ENCODE results near the gene ENDOV.

Gene ENDOV

DNA sequence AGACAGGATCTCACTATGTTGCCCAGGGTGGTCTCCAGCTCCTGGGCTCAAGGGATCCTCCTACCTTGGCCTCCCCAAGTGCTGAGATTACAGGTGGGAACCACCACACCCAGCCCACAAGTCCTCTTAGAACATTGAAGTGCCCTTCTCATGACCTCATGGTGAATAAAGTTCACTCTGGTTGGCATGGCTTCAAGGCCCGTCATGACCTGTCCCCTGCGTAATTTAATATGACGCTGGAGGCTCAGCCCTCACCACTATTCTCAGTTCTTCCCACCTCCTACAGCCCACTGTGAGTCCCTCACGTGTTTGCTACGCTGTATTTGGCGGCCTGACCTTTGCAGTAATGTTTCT, 1.9 kb downstream of the ENDOV start:
- no peak for DNase-seq

DNA sequence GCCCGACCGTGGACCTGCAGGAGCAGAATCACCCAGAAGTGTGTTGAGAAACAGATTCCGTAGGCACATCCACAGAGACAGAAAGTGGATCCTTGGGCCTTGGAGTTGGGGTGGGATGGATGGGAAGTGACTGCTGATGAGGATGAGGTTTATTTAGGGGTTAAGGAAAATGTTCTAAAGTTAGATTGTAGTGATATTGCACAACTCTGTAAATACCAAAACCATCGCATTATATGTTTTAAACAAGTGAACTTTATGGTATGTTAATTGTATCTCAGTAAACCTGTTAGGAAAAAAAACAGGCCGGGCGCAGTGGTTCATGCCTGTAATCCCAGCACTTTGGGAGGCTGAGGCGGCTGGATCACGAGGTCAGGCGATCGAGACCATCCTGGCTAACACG, 3.6 kb downstream of the ENDOV start:
- no peak for DNase-seq

DNA sequence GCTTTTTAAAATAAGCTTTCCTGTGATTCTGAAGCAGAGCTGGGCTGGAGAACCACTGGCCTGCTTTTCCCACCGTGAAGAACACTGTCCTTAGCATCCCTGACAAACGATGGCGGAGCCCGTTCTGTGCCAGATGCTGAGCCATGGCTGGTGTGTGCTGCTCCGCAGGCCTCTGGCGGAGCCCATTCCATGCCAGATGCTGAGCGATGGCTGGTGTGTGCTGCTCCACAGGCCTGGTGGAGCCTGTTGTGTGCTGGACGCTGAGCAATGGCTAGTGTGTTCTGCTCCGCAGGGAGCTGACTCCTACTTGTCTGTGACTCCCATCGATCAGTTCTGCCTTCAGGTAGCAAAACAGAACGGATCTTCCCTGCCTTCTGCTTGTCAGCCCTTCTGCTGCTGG, 4.3 kb downstream of the ENDOV start:
- DNase-seq, result no peak

DNA sequence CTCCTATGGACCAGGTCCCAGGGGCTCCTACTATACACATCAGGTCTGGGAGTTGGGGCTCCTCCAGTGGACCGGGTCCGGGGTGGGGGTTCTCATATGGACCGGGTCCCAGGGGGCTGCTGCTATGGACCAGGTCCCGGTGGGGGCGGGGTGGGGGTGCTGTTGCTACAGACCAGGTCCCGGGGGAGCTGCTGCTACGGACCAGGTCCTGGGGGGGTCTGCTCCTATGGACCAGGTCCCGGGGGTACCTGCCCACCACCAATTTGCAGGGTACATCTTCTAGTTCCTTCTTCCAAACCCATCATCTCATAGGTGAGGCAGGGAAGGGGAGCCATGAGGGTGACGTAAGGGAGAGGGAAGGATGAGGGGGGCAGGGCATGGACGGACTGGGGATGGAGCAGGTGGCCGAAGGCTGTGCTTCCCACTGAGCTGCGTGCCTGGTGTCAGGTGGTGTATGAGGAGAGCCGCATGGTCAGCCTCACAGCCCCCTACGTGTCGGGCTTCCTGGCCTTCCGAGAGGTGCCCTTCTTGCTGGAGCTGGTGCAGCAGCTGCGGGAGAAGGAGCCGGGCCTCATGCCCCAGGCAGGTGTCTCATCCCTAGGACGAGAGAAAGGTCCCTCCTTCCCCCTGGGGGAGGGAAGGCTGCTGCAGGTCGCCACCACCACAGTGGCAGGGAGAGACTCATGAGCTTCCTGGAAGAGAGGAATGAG, 6.6 kb downstream of the ENDOV start:
- no peak for DNase-seq

DNA sequence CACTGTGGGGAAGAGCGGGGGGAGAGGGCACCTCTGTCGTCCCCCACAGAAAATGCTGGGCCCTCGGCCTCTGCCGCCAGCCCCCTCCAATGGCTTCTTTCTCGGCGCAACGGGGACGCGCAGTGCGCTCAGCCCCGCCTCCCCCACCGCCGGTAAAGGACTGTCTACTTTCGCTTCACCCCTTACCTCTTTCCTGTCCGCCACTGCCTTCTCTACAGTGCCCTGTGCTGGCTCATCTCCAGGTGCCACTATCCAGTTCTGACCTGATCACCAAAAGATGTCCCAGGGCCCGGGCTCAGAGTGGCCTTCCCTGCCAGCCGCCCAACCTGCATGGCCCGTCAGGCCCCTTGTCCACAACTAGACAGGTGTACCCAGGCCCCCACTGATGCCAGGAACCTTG, 7.3 kb downstream of the ENDOV start:
- DNase-seq, result no peak

DNA sequence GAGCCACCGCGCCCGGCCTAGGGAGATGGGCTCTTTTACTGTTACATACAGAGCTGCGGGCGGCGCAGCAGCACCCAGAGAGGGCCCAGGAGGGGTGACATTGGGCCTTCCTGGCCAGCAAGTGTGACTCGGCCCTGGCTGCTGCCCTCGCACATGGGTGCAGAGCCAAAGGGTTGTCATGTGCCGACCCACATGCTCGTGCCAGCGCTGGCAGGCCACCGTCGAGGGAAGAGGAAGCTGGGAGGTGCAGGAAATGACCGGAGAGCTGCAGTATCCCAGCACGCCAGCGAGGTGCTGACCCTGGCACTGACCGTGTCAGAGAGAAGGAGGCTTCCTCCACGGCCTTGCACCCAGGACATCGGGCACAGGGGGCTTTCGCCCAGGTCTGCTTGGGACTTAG, 8.0 kb downstream of the ENDOV start:
- no peak for DNase-seq

DNA sequence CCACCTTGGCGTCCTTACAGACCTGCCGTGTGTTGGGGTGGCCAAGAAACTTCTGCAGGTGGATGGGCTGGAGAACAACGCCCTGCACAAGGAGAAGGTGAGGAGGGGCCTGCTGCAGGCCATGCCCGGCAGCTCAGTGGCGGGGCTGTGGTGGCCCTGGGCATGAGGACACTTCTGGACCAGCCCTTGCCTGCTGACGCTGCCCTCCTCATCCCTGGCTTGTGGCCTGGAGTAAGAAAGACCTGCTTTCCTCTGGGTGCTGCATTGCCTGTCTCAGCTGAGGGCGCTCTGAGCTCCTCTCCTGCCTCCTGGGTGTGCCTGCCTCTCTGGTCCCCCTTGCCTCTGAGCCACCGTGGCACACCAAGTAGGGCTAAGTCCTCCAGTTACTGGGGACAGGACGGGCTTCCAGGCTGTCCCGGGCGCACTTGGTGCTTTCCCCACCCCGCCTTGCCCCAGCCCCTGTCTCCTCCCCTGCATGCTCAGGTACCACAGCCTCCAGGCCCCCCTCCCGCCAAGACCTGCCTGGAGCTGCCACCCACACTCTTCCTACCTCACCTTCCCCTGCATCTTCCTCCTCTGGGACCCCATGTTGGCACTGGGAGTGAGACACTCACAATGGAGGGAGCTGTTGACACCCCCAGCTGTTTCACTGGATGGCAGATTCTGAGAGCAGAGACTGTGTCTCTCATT, 8.7 kb downstream of the ENDOV start:
- no peak for DNase-seq

DNA sequence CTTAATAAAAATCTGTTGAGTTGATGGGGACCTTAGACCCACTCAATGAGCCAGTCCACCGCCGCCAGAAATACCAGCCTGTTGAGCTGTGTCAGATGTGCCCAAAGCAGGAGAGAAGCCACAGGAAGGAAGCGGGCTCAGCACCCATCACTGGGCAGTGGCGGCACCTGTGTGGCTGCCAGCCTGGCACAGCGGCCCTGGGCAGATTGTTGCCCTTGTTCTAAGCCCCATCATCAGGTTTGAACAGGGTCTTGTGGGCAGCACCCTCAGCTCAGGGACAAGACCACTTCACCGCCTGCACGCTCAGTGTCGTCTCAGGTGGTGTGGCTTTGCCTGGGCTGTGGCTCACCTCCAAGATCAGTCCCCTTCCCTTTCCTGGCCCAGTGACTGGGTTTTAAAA, 9.3 kb downstream of the ENDOV start:
- no peak for DNase-seq

DNA sequence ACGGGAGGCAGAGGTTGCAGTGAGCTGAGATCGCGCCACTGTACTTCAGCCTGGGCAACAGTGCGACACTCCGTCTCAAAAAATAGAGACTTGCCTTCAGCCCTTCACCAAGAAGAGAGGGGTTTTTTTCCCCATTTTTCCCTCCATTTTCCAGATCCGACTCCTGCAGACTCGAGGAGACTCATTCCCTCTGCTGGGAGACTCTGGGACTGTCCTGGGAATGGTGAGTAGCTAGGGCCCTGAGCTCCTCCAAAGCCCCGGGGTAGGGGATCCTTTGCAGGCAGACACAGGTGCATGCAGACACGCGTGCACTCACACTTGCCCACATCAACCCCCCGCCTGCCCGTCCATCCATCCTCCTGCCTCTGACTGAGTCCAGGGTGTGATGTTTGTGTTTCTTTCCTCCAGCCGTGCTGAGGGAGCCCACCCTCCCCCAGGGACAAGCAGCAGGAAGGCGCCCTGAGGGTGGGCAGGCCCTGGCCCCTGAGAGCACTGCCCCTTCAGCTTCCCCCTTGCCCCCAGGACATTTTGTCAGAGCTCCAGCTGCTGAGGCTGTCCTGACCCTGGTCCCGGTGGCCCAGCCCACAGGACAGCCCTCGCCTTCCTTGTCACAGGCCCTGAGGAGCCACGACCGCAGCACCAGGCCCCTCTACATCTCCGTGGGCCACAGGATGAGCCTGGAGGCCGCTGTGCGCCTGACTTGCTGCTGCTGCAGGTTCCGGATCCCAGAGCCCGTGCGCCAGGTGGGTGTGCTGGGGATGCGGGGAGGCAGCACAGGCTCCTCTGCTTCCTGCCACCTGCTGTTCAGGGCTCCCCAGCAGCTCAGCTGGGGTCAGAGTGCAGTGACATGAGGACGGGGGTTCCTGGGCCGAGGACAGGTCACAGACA, 10.2 kb downstream of the ENDOV start:
- DNase-seq, result no peak

DNA sequence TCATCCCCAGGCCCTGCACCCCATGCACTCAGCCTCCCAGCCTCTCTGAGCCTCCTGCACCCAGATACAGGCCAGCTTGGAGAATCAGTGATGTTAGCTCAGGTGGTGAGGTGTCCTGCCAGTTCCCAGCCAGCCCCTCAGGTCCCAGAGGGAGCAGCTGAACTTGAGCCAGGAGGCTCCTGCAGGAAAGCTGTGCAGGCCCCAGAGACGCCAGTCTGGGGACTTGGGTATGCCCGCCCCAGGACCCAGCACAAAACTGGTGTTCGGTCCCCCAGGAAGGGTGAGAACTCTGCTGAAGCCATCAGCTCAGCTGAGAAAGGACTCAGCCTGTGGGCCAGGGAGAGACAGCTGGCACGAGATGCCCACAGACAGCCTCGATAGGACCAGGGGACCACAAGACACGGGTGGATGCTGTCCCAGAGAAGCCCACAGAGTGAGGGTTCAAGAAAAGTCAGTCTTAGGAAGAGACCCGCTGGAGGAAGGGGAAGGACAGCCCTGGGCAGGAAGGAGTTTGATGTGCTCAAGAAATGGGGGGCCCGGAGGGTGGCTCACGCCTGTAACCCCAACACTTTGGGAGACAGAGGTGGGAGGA, 11.0 kb downstream of the ENDOV start:
- no peak for DNase-seq

DNA sequence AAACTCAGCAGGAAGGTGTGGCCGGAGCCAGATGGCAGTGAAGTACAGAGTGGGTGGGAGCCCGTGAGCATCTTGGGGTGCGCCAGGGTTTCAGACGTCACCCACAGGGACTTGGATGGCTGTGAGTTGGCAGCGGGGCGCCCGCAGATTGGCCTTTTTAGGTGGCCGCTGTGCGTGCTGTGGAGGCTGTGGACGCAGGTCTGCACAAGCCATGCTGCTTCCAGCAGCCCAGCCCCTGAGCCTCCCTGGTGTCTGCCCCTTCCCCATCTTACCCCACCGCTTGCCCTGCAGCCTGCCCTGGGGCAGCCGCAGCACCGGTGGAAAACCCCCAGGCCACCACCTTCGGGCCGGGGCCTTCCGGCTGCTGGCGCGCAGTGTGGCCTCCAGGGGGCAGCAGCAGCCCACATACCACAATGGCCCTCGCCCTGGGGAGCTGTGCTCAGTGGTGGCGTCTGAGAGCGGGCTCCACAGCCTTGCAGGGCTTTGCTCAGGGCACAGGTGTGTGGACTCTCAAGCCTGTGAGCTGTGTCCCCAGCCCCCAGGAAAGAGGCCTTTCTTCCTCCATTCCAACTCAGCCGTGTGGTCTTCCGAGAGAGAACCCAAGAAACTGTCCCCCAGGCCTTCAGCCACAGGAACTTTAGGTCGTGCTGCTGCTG, 11.8 kb downstream of the ENDOV start:
- peak; percentile 81 for DNase-seq

DNA sequence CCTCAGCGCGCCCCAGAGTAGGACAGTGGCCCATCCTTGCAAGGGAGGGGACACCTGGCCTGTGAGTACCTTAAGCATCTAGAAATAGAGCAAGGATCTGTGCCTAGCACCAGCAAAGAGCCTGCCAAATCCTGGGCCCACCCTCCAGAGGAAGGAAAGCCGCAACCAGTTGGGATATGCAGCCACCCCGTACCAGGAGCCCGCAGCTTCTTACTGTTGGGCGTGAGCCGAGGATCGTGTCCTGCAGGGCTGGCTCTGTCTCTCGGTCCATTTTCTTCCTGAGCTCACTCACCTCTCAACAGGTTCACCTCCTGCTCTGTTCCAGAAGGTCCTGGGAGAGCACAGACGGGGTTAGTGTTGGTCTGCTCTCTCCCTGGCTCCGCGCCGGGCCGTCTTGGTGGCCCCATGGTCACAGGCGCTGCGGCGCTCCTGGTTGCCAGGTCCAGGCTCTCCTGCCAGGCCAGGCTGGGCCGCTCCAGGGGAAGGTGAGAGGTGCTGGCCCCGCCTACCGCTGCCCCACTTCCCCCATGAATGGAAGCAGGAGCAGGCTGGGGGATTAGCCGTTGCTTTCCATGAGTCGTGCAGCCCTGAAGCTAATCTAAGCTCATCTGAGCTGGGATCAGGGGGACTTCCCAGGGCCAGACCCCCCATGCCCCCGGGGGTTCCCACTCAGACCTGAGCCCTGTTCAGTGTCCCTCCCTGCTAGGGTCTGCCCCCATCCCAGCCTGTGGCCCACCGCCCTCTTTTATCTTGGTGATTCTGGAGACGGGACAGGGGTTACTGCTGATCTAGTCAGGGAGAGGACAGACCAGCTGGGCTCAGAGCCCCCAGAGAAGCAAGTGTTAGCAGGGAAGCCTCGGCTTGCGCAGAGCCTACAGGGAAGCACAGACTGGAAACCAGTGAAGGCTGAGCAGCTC, 12.7 kb downstream of the ENDOV start:
- DNase-seq, result no peak

DNA sequence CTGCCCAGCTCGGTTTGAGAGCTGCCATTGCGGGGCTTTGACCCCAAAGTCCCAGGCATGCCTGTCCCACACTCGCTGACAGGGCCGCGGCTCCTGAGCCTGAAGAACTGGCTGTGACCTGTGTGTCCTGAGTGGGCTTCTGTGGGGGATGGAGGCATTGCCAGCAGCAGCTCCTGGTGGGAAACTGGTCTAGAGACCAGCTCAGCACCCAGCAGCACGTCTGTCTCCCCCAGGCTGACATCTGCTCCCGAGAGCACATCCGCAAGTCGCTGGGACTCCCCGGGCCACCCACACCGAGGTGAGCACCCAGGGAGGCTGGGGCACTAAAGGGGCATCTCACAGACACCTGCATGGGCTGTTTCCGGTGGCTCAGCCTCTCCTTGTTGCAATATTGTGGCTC, 13.4 kb downstream of the ENDOV start:
- no peak for DNase-seq

DNA sequence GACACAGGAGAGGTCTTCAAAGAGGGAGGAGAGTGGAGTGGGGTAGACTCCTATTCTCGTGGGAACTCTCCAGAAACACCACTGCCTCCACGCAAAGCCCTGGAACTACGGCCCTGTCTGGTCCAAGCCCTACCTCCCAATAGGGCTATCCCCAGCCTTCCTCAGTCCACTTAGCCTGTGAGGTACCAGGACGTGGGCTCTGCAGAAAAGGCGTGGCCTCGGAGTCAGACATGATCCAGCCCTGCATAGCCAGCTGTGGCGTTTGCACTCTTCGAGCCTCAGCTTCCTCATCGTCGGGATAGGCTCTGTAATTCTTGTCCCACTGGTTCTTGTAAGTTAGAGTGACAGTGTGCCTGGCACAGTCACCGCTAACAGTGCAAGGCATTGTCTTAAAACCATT, 13.8 kb downstream of the ENDOV start:
- DNase-seq, result no peak

DNA sequence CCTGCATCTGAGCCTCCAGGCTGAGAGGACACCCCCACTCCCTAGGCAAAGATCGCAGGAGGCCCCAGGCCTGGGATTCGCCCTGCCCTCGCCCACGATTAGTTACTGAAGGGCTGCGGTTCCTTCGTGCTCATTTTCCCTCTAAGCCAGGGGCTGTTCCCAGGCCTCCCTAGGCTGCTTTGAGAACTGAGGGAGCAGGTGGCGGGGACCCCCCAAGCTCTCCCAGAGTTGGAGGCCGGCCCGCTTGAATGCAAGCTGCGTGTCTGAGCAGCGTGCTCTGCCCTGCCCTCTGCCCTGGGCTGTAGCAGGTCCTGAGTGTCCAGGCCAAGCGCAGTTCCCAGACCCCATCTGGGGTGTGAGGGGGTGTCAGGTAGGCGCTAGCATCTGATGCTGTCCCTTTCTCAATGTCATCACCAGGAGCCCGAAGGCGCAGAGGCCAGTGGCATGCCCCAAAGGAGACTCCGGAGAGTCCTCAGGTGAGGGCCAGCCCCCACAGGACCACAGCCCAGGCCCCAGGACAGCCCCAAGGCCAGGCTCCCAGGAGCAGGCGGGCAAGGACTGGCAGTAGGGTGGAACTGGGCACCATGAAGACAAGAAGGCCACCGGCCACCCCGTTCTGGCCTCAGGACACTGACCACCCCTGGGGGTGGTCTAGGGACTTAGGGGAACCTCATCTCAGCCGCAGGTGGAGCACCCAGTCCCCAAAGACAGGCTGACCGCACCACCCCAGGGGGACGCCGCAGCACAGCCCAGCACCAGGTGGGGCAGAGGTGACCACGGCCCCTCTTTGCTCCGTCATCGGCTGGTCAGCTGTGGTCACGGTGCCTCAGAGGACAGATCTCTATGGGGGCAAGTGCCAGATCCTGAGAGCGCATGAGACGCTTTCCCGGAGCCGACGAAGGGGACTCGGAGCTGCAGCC, 14.6 kb downstream of the ENDOV start:
- DNase-seq, result no peak

DNA sequence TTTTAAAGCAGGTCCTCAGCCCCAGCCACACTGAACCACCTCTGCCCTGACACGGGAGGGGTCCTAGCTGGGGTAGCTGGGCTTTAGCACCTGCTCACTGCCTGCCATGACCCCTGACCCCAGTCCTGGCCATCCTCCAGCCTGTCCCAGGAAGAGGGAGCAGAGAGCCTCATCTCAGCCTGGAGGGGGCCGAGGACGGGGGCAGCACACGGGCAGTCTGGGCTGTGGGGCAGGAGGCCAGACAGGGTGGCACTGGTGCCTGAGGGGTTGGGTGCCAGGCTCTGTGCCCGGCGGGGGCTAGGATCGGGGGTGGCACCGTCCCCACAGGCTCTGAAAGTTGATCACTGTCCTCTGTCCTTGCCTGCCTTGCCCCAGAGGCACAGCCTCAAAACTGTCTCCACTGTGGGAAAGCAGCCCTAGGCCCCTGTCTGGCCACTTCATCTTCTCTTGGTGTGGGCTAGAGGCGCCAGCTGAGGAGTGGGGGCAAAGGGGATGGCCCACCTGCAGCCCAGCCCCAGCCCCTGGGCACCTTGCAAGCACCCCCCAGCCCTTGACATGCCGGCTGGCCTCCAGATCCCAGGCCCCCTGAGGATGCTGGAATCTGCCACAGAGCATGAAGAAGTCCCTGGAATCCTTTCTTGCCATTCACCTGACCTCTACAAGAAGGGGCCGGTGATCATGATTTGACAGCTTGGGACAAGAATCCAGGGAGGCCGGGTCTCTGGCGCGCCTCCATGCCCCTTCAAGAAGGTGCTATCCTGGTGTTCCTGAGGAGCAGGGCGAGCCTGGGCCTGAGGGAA, 15.7 kb downstream of the ENDOV start:
- no peak for DNase-seq

DNA sequence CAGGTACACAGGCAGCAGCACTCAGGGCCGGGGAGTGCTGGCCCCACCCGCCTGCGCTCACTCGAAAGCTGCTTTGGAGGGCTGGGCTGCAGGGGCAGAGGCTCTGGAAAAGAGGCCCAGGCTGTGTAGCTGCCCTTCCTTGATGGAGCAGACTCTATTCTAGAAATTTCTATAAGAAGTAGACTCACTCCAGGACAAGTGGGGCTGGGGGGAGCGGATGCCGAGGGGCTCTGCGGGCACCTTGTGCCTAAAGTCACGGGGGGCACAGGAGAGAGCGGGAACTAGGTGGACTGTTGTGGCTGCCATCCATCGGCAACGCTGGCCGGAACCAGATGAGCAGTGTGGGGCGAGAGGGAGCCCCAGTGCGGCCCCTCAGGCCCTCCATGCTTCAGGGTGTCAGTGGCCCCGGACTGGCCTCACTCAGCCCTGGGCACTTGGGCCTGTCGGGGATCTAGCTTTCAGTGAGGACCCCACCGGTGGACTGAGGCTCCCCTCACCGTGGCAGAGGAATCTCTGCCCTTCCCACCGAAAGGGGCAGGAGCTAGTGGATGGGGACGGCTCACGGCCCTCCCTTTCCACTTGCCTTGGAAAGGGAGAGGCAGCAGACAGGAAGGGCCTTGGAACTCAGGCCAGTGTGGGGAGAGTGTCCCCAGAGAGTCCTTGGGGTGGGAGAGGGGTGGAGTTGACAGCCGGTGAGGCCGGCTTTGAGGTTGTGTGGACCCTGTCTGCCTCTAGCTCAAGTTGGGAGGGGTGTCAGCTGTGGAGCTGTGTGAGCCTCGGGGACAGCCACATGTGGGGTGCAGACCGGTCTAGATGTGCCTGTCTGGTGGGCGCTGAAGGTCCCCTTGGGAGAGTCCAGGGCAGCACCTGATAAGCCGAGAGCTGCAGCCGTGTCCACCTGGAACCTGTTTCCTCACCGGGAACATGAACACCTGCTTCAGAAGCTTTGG, 16.6 kb downstream of the ENDOV start:
- no peak for DNase-seq

DNA sequence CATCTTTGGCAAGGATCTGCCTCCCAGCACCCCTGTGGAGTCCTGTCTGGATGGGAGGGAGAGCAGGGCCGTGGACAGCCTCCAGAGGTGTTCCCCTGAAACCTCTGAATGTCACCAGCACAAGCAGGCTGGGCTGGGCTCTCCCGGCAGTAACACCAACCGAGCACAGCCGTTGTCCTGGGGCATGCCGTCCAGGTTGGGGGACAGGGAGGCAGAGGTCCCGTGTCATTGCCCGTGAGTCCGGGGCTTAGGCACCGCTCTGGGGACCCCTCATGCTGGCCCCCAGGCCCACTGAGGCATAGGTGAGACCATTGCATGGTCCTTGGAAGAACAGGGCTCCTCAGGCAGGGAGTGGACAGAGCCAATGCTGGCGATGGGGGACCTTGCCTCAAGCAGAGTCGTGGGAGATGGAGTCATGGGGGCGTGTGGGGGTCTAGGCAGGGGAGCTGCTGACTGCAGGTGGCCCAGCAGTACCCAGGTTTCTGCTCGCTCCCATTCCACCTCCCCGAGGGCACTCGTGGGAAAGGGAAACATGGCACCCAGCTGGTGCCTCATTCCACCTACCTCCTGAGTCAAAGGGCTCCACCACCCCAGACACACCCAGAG, 17.5 kb downstream of the ENDOV start:
- DNase-seq, result no peak

All from activated CD4-positive, alpha-beta T cell treated with anti-CD3 and anti-CD28 coated beads for 1 hour (primary cell).